Activated CD4-positive, alpha-beta memory T cell treated with anti-CD3 and anti-CD28 coated beads for 36 hours (primary cell): Measurements from ENCODE around the gene OR9G1. TPM values are rescaled to one million over a fixed set of nuclear protein-coding genes. Genes with fewer than 3 reads are reported as not detected.

Source experiments
- CTCF ChIA-PET: fragments of 350-600 bp; sonication (Branson Sonifier 250); formaldehyde crosslinking; loops from one replicate; lab custom pipeline; 2021; ENCODE audit warnings: antibody characterized with exemption, inconsistent platforms; lab: Charles Lee
- POLR2A ChIA-PET: fragments of 350-600 bp; sonication (Branson Sonifier 250); formaldehyde crosslinking; loops from one replicate; lab custom pipeline; 2021; ENCODE audit warnings: antibody characterized with exemption; lab: Charles Lee
- DNase-seq: peaks from one replicate; pipeline ENCODE4 v3.0.0-alpha.2; 2020
- H3K27ac Mint-ChIP-seq: one replicate; pipeline ENCODE4 v1.8.0; 2021; ENCODE audit warnings: mixed read lengths
- H3K27me3 Mint-ChIP-seq: one replicate; pipeline ENCODE4 v1.8.0; 2021; ENCODE audit warnings: mixed read lengths
- H3K36me3 Mint-ChIP-seq: one replicate; pipeline ENCODE4 v1.8.0; 2021; ENCODE audit warnings: mixed read lengths
- H3K4me1 Mint-ChIP-seq: one replicate; pipeline ENCODE4 v1.8.0; 2021; ENCODE audit warnings: low read depth, mixed read lengths
- H3K4me3 Mint-ChIP-seq: one replicate; pipeline ENCODE4 v1.8.0; 2021; ENCODE audit warnings: mild to moderate bottlenecking, mixed read lengths
- H3K9me3 Mint-ChIP-seq: one replicate; pipeline ENCODE4 v1.8.0; 2021; ENCODE audit warnings: mixed read lengths
- intact Hi-C: fragments of 100-400 bp; cut with micrococcal nuclease; formaldehyde crosslinking; loops from one replicate; pipeline ENCODE4 v1.15.1; 2023
- microRNA-seq: library from miRNA; unstranded; fragments of <30 nt; microRNA quantifications from one replicate; pipeline ENCODE4 v1.2.0, GENCODE V29; 2022; ENCODE audit warnings: borderline number of aligned reads, borderline microRNAs expressed, borderline replicate concordance
- total RNA-seq, 2 experiments: library from RNA; stranded (reverse); gene quantifications; one replicate each; pipeline ENCODE4 v1.2.3, GENCODE V29; 2021

OR9G1 gene
- total RNA-seq, 2 experiments from 2014 or later = not detected

- CTCF ChIA-PET = no interaction called here
- Mint-ChIP-seq H3K4me3 (no peak overlapping the region), H3K27me3 (no peaks in the 10 kb centered on the region), H3K27ac (no peak overlapping the region), H3K4me1 (no peaks in the 10 kb centered on the region), H3K36me3 (no peaks in the 10 kb centered on the region), H3K9me3 (peaks cover 24% of the 10 kb centered on the region)
- POLR2A ChIA-PET = no interaction called here
- no peak for DNase-seq
- intact Hi-C loops = no loop called here
Measured at GRCh38 chr11:56716379-56716854, 17.5 kb downstream of the OR9G1 start.

DNA sequence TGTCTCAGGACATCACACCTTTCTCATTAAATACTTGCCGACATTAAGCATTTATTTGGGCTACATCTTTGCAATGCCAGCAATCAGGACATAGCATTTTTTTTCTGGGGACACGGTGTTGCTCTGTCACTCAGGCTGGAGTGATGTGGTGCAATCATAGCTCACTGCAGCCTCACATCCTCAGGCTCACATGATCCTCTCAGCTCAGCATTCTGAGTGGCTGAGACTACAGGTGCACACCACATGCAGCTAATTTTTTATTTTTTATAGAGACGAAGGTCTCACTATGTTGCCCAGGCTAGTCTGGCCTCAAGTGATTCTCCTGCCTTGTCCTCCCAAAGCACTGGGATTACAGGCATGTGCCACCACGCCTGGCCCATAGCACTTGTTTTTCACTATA is 21.6 kb downstream of the OR9G1 start:
- no peak overlapping the region for H3K27ac Mint-ChIP-seq
- intact Hi-C loops = no loop called here
- ChIA-PET CTCF (no interaction called here), POLR2A (no interaction called here)
- no peaks in the 10 kb centered on the region for H3K4me1 Mint-ChIP-seq
- H3K9me3 Mint-ChIP-seq = peaks cover 15% of the 10 kb centered on the region
- no peaks in the 10 kb centered on the region for H3K27me3 Mint-ChIP-seq
- no peak for DNase-seq
- H3K36me3 Mint-ChIP-seq = no peaks in the 10 kb centered on the region
- H3K4me3 Mint-ChIP-seq = no peak overlapping the region

- intact Hi-C loops = no loop called here
- ChIA-PET POLR2A (no interaction called here), CTCF (no interaction called here)
- H3K4me3 Mint-ChIP-seq = no peak overlapping the region
- H3K9me3 Mint-ChIP-seq = peaks cover 6% of the 10 kb centered on the region
- H3K4me1 Mint-ChIP-seq = no peaks in the 10 kb centered on the region
- no peak overlapping the region for H3K27ac Mint-ChIP-seq
- no peak for DNase-seq
- no peaks in the 10 kb centered on the region for H3K36me3 Mint-ChIP-seq
- no peaks in the 10 kb centered on the region for H3K27me3 Mint-ChIP-seq
Measured at GRCh38 chr11:56740107-56740506, 41.2 kb downstream of the OR9G1 start.

DNA sequence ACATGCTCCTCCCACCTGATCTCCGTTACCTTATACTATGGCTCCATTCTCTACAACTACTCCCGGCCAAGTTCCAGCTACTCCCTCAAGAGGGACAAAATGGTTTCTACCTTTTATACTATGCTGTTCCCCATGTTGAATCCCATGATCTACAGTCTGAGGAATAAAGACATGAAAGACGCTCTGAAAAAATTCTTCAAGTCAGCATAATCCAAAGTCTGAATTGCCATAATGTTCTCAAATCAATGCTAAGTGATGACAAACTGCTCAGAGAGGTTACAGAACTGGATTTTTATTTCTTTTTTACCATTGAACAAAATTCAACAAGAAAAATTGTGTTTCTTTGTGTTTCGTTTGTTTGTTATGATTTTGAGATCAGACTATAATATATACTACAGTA is 42.0 kb downstream of the OR9G1 start:
- Mint-ChIP-seq H3K9me3 (peaks cover 6% of the 10 kb centered on the region), H3K27ac (no peak overlapping the region), H3K4me1 (no peaks in the 10 kb centered on the region), H3K4me3 (no peak overlapping the region), H3K27me3 (no peaks in the 10 kb centered on the region), H3K36me3 (no peaks in the 10 kb centered on the region)
- ChIA-PET CTCF (no interaction called here), POLR2A (no interaction called here)
- intact Hi-C loops = no loop called here
- DNase-seq = no peak

GRCh38 chr11:56748597-56748996 is 49.7 kb downstream of the OR9G1 start, which contains the start of gene OR9G4:
Gene OR9G4, minus strand, starts transcription at chr11:56748697. Its CDS starts 4,931 bp downstream, at chr11:56743766.
- H3K27me3 Mint-ChIP-seq = no peaks in the 10 kb centered on the region
- CTCF ChIA-PET = no interaction called here

GRCh38 chr11:56750190-56750589 is 51.3 kb downstream of the OR9G1 start:
- POLR2A ChIA-PET = no interaction called here
- no peak overlapping the region for H3K4me3 Mint-ChIP-seq
- CTCF ChIA-PET = no interaction called here
- no peak overlapping the region for H3K27ac Mint-ChIP-seq
- intact Hi-C loops = no loop called here
- H3K9me3 Mint-ChIP-seq = peaks cover 17% of the 10 kb centered on the region
- no peaks in the 10 kb centered on the region for H3K27me3 Mint-ChIP-seq
- H3K4me1 Mint-ChIP-seq = no peaks in the 10 kb centered on the region
- DNase-seq = no peak
- no peaks in the 10 kb centered on the region for H3K36me3 Mint-ChIP-seq

More at GRCh38 chr11:56748597-56748996, 49.7 kb downstream of the OR9G1 start, which contains the start of gene OR9G4:
- H3K36me3 Mint-ChIP-seq = no peaks in the 10 kb centered on the region
- DNase-seq = no peak
- peaks cover 14% of the 10 kb centered on the region for H3K9me3 Mint-ChIP-seq
- no peak within 1 kb of the TSS for H3K27ac Mint-ChIP-seq
- intact Hi-C loops = no loop called here
- no peak within 1 kb of the TSS for H3K4me3 Mint-ChIP-seq
- POLR2A ChIA-PET = no interaction called here
- no peaks in the 10 kb centered on the region for H3K4me1 Mint-ChIP-seq

DNA sequence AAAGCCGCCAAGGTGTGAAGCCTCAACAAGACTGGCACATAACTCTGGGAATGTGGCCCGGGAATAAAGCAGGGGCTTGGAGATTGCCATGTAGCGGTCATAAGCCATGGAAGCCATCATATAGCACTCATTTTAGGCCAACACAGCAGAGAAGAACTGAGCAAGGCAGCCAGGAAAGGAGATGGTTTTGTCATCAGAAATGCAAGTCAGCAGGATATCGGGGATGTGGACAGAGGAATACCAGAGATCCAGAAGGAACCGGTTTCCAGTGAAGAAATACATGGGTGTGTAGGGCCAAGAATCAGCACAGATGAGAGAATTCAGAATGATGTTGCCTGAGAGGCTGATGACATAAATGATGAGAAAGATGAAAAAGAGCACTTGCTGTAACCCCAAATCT is 52.6 kb downstream of the OR9G1 start:
- no peak overlapping the region for H3K27ac Mint-ChIP-seq

More for the DNA sequence above, 52.6 kb downstream of the OR9G1 start:
- DNase-seq = no peak
- ChIA-PET CTCF (no interaction called here), POLR2A (no interaction called here)
- Mint-ChIP-seq H3K9me3 (peaks cover 17% of the 10 kb centered on the region), H3K4me1 (no peaks in the 10 kb centered on the region), H3K4me3 (no peak overlapping the region), H3K36me3 (no peaks in the 10 kb centered on the region), H3K27me3 (no peaks in the 10 kb centered on the region)
- intact Hi-C loops = no loop called here

Small RNA genes within 50 kb of the gene (microRNA-seq; reads per million reads assigned to microRNA genes)
- gene MIR6128 = not detected

Other genes with a start within 250 kb of the OR9G1 start
- not detected for gene OR5M3, start 225.7 kb upstream of the OR9G1 start, total RNA-seq
- not detected for gene OR5M8, start 207.7 kb upstream of the OR9G1 start, total RNA-seq
- gene OR5M11, start 155.8 kb upstream of the OR9G1 start, total RNA-seq = not detected
- gene OR5M10, start 121.4 kb upstream of the OR9G1 start, total RNA-seq = not detected
- not detected for gene OR5M1, start 84.2 kb upstream of the OR9G1 start, total RNA-seq
- gene OR5AP2, start 56.7 kb upstream of the OR9G1 start, total RNA-seq = not detected
- gene OR5AR1, start 35.4 kb upstream of the OR9G1 start, total RNA-seq = not detected
- gene OR9G4, start 49.6 kb downstream of the OR9G1 start, total RNA-seq = not detected